Type B pancreatic cell (in vitro differentiated cells): ENCODE measurements around the gene GLOD4. TPM values are rescaled to one million over a fixed set of nuclear protein-coding genes. Genes with fewer than 3 reads are reported as not detected.
"Not testable (repeated sequence)": the region's sequence is repeated elsewhere in the genome, so short reads cannot be mapped to it uniquely, and the experiment has no call there.

ENCODE experiments used
- DNase-seq: peaks from one replicate; pipeline ENCODE4 v3.0.0; 2021; ENCODE audit warnings: mixed read lengths; ENCODE audit not compliant: unreplicated experiment; ENCODE audit errors: extremely low spot score
- H3K27ac Mint-ChIP-seq: 2 replicates; pipeline ENCODE4 v1.8.0; 2021; ENCODE audit warnings: mild to moderate bottlenecking, mixed read lengths
- H3K27me3 Mint-ChIP-seq: 2 replicates; pipeline ENCODE4 v1.8.0; 2021; ENCODE audit warnings: mixed read lengths
- H3K36me3 Mint-ChIP-seq: 2 replicates; pipeline ENCODE4 v1.8.0; 2021; ENCODE audit warnings: mixed read lengths
- H3K4me1 Mint-ChIP-seq: one replicate; pipeline ENCODE4 v1.8.0; 2021; ENCODE audit warnings: mixed read lengths; ENCODE audit not compliant: unreplicated experiment
- H3K4me3 Mint-ChIP-seq: 2 replicates; pipeline ENCODE4 v1.8.0; 2021; ENCODE audit warnings: mild to moderate bottlenecking, mixed read lengths
- H3K9me3 Mint-ChIP-seq: 2 replicates; pipeline ENCODE4 v1.8.0; 2021; ENCODE audit warnings: mixed read lengths
- CTCF ChIP-seq: fragments of 200-600 bp; sonication (generic); conservative IDR thresholded peaks from 2 replicates; pipeline ENCODE4 v1.5.0; 2021; ENCODE audit warnings: antibody characterized with exemption, mild to moderate bottlenecking
- total RNA-seq: library from RNA; stranded (reverse); gene quantifications from 2 replicates; pipeline ENCODE4 v1.2.1, GENCODE V29; 2021; ENCODE audit warnings: low replicate concordance

Gene GLOD4
- total RNA-seq, 1 donor from 2014 or later = 99.4 TPM

DNA sequence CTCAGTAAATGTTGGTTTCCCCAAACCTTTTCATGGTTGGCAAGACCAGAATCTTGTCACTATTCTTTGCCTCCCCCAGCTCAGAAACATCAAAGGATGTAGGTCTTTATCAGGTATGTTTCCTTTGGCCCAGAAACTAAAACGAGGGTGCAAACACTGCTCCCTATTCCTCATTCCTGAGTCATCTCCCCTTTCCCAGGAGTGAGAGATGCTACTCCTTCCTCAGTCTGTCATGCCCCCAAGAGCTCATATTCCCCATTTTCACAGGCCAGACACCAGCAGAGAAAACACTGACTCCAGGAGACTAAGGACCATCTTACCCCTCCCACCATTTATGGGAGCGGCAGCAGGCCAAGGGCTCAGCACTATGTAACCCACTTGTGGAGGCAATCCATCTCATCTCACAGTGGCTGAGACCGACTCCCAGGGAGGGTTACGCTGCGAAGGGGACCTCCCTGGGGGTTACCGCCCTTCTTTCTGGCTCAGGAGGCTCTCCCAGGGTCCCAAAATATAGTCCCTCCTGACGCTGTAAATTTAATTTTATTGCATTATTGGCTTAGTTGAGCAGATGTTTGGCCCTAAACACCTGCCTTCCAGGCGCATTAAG lies 31.5 kb downstream of the GLOD4 start:
- Mint-ChIP-seq H3K4me1 (peaks cover 29% of the 10 kb centered on the region), H3K9me3 (peaks cover 8% of the 10 kb centered on the region), H3K27ac (peak overlapping the region; percentile 94), H3K4me3 (peak overlapping the region; percentile 99), H3K27me3 (no peaks in the 10 kb centered on the region), H3K36me3 (peaks cover 25% of the 10 kb centered on the region)
- no peak for DNase-seq
- no peak for TF ChIP-seq CTCF

DNA sequence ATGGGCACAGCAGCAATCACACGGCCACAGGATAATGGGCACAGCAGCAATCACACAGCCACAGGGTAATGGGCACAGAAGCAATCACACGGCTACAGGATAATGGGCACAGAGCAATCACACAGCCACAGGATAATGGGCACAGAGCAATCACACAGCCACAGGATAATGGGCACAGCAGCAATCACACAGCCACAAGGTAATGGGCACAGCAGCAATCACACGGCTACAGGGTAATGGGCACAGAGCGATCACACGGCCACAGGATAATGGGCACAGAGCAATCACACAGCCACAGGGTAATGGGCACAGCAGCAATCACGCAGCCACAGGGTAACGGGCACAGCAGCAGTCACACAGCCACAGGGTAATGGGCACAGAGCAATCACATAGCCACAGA lies 32.7 kb downstream of the GLOD4 start:
- H3K27me3 Mint-ChIP-seq, H3K27ac Mint-ChIP-seq, H3K9me3 Mint-ChIP-seq, DNase-seq: not testable (repeated sequence)
- Mint-ChIP-seq H3K4me1 (peaks cover 24% of the 10 kb centered on the region), H3K36me3 (peaks cover 26% of the 10 kb centered on the region), H3K4me3 (peak overlapping the region; percentile 69)

- not testable (repeated sequence) for DNase-seq, H3K27me3 Mint-ChIP-seq, H3K9me3 Mint-ChIP-seq, H3K27ac Mint-ChIP-seq
- Mint-ChIP-seq H3K36me3 (peaks cover 29% of the 10 kb centered on the region), H3K4me1 (peaks cover 24% of the 10 kb centered on the region), H3K4me3 (peak overlapping the region; percentile 30)
These were observed 33.5 kb downstream of the GLOD4 start for GRCh38 chr17:748604-749003.

GRCh38 chr17:746783-747629 lies 35.1 kb downstream of the GLOD4 start:
- peaks cover 39% of the 10 kb centered on the region for H3K36me3 Mint-ChIP-seq
- no peak overlapping the region for H3K27ac Mint-ChIP-seq
- H3K4me1 Mint-ChIP-seq = peaks cover 20% of the 10 kb centered on the region
- no peak overlapping the region for H3K4me3 Mint-ChIP-seq
- no peak for TF ChIP-seq CTCF
- no peak for DNase-seq
- no peaks in the 10 kb centered on the region for H3K27me3 Mint-ChIP-seq
- H3K9me3 Mint-ChIP-seq = peaks cover 8% of the 10 kb centered on the region

GRCh38 chr17:746181-746580 lies 35.9 kb downstream of the GLOD4 start:
- no peaks in the 10 kb centered on the region for H3K27me3 Mint-ChIP-seq
- no peak for DNase-seq
- TF ChIP-seq CTCF = no peak
- H3K36me3 Mint-ChIP-seq = peaks cover 42% of the 10 kb centered on the region
- H3K4me3 Mint-ChIP-seq = no peak overlapping the region
- peaks cover 8% of the 10 kb centered on the region for H3K9me3 Mint-ChIP-seq
- no peak overlapping the region for H3K27ac Mint-ChIP-seq
- peaks cover 15% of the 10 kb centered on the region for H3K4me1 Mint-ChIP-seq

- DNase-seq = no peak
- TF ChIP-seq CTCF = no peak
- Mint-ChIP-seq H3K27me3 (no peaks in the 10 kb centered on the region), H3K27ac (no peak overlapping the region), H3K4me1 (peaks cover 8% of the 10 kb centered on the region), H3K36me3 (peaks cover 47% of the 10 kb centered on the region), H3K9me3 (peaks cover 7% of the 10 kb centered on the region), H3K4me3 (no peak overlapping the region)
These were observed 36.7 kb downstream of the GLOD4 start for GRCh38 chr17:745406-745805.
